Measurements from ENCODE around the gene HCFC1R1. TPM values are rescaled to one million over a fixed set of nuclear protein-coding genes. Genes with fewer than 3 reads are reported as not detected.

Gene HCFC1R1
- total and polyA plus RNA-seq, 12 donors: 29.7 to 609 (median 63.5) TPM

DNA sequence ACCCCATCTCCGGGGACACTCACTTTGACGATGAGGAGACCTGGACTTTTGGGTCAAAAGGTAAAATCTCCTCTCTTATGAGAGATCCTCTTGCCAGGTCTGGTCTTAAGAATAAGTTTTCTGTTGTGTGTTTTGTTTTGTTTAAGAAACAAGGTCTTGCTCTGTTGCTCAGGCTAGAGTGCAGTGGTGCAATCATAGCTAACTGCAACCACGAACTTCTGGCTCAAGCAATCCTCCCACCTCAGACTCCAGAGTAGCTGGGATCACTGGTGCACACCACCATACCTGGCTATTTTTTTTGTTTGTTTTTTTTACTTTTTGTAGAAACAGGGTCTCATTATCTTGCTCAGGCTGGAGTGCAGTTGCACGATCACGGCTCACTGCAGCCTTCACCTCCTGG lies 26.7 kb upstream of the HCFC1R1 start:
- TF ChIP-seq CTCF (IDR thresholded peaks at IDR 0.05) (no peak), POLR2A (IDR thresholded peaks at IDR 0.05) (no peak)
- WGBS, 4 donors: 78 to 86% (median 81%) methylated on average over 5 of the region's 5 CpGs
- Histone ChIP-seq H3K27me3 (peaks cover 32% of the 10 kb centered on the region), H3K4me1 (replicated peaks in 1 of 2) (peaks cover under 1 to 13% of the 10 kb centered on the region in 2 donors), H3K4me3 (no peak overlapping the region), H3K27ac (no peak overlapping the region), H3K36me3 (replicated peaks in 1 of 2) (no peaks in the 10 kb centered on the region), H3K9me3 (replicated peaks in 1 of 3) (no peaks in the 10 kb centered on the region)
- intact Hi-C loops (cut with DNase I): loop anchor here in 1 of 2 donors (10.0 kb wide), 2 partner anchors 74 to 124 kb away; no protein-coding TSS in a partner anchor
- no peak for DNase-seq

- 76 to 89% (median 80%) methylated on average over 10 to 26 of the region's 26 CpGs for WGBS, 4 donors
- intact Hi-C loops (cut with DNase I): loop anchor here in 1 of 2 donors (10.0 kb wide), 2 partner anchors 75 to 125 kb away; no protein-coding TSS in a partner anchor
These were observed 26.3 kb upstream of the HCFC1R1 start for GRCh38 chr16:3049921-3050481.

GRCh38 chr16:3047387-3047720 lies 23.6 kb upstream of the HCFC1R1 start:
- no peaks in the 10 kb centered on the region for H3K9me3 ChIP-seq (replicated peaks in 1 of 3)
- WGBS, 4 donors: 18 to 24% (median 21%) methylated on average over 3 to 13 of the region's 13 CpGs
- H3K27me3 ChIP-seq: peaks cover 58% of the 10 kb centered on the region
- H3K36me3 ChIP-seq (replicated peaks in 1 of 2): no peaks in the 10 kb centered on the region
- TF ChIP-seq POLR2A (IDR thresholded peaks at IDR 0.05) (no peak), CTCF (IDR thresholded peaks at IDR 0.05) (no peak)
- H3K4me1 ChIP-seq (replicated peaks in 1 of 2): peaks cover 4 to 13% of the 10 kb centered on the region in 2 donors
- intact Hi-C loops (cut with DNase I): no loop called here
- DNase-seq: no peak
- H3K27ac ChIP-seq: no peak overlapping the region
- H3K4me3 ChIP-seq: no peak overlapping the region

More at GRCh38 chr16:3049921-3050481, 26.3 kb upstream of the HCFC1R1 start:
- H3K27me3 ChIP-seq: peaks cover 36% of the 10 kb centered on the region
- H3K27ac ChIP-seq: no peak overlapping the region
- no peaks in the 10 kb centered on the region for H3K36me3 ChIP-seq (replicated peaks in 1 of 2)
- DNase-seq: no peak
- peaks cover 4 to 13% of the 10 kb centered on the region in 2 donors for H3K4me1 ChIP-seq (replicated peaks in 1 of 2)
- H3K9me3 ChIP-seq (replicated peaks in 1 of 3): no peaks in the 10 kb centered on the region
- TF ChIP-seq POLR2A (IDR thresholded peaks at IDR 0.05) (no peak), CTCF (IDR thresholded peaks at IDR 0.05) (no peak)
- no peak overlapping the region for H3K4me3 ChIP-seq

DNA sequence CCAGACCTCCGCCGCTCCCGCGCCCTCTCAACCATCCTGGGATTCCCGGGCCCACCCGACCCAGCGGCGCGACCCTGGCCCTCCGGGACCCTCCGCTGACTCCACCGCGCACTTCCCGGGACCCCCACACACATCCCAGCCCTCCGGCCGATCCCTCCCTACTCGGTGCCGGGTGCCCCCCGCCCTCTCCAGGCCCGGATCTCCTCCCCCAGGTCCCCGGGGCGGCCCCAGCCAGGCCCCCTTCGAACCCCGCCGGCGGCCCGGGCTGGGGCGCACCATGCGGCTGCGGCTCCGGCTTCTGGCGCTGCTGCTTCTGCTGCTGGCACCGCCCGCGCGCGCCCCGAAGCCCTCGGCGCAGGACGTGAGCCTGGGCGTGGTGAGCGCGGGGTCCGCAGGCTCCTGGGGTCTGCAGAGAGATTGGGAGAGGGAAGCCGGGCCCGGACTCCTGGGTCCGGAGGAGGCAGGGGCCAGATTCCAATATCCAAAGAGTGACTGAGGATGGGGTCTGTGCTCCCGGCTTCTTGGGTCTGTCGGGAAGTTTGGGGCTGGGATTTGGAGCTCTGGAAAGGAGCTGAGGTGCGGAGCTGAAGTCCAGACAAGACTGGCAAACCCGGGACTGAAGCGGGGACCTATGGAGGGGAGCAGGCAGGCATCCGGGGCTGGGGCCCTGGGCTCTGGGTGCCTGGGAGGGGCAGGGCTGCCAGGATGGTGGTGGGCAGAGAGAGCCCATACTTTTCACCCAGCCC lies 23.1 kb upstream of the HCFC1R1 start:
- peaks cover 4 to 13% of the 10 kb centered on the region in 2 donors for H3K4me1 ChIP-seq (replicated peaks in 1 of 2)
- DNase-seq: no peak
- H3K27me3 ChIP-seq: peaks cover 64% of the 10 kb centered on the region
- H3K4me3 ChIP-seq: peak overlapping the region in 1 of 4 donors; percentile 35
- WGBS, 4 donors: 1 to 9% (median 3%) methylated on average over 9 to 54 of the region's 54 CpGs; no CpG with 5 or more reads in 1 of the 4 donors
- no peaks in the 10 kb centered on the region for H3K36me3 ChIP-seq (replicated peaks in 1 of 2)
- TF ChIP-seq POLR2A (IDR thresholded peaks at IDR 0.05) (no peak), CTCF (IDR thresholded peaks at IDR 0.05) (no peak)
- H3K9me3 ChIP-seq (replicated peaks in 1 of 3): no peaks in the 10 kb centered on the region
- intact Hi-C loops (cut with DNase I): no loop called here
- H3K27ac ChIP-seq: no peak overlapping the region

Measured in adrenal gland (tissue), 12 donors.